ENCODE data around the gene H3-3A.

Gene H3-3A

DNA sequence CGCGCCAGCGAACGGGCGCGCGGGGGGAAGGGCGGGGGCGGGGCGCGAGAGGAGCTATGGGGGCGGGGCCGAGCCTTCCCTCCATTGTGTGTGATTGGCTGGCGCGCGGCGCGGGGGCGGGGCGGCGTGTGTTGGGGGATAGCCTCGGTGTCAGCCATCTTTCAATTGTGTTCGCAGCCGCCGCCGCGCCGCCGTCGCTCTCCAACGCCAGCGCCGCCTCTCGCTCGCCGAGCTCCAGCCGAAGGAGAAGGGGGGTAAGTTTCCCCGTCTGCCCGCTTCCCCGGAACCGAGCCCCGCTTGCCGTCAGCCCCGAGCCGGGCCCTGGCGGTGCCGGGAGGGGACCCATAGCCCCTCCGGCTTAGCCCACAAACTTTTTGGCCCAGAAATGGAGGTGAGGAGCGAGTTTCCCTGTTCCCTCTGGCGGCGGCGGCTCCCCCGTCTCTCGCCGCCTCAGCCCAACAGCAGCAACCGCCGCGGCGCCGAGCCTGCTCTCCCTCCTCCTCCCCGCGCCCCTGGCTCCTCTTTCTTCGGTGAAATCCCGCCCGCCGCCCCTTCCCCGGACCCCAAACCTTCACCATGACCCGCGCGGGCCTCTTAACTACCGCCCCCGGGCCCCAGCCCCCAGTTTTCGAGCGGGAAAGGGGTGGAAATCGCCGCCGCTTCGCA is at the start of gene H3-3A:
Gene H3-3A, plus strand, starts transcription at position 159 of the 666 bp plus-strand sequence. CDS start 1,636 bp downstream, outside the sequence.
- peak; percentile 91 for DNase-seq

DNA sequence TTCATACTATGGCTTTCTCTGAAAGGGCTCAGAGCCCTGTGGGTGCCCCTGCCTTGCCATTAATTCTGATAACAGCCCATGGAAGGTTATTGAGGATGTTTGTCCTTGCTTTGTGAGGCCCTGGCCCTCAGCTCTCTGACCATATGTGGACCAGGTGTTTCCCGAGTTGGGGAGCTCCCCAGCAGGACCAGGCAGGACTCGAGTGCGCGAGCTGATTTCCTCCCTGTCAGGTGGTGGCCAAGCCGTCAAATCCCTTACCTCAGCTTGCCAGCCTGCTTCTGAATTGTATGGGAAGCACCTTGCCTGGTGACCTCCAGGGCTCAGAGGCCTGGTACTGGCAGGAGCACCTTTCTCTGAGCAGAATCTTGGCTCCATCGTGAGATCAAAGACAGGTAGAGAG is 45.4 kb upstream of the H3-3A start:
- no peak for DNase-seq

GRCh38 chr1:226019572-226019971 is 42.9 kb upstream of the H3-3A start:
- no peak for DNase-seq

DNA sequence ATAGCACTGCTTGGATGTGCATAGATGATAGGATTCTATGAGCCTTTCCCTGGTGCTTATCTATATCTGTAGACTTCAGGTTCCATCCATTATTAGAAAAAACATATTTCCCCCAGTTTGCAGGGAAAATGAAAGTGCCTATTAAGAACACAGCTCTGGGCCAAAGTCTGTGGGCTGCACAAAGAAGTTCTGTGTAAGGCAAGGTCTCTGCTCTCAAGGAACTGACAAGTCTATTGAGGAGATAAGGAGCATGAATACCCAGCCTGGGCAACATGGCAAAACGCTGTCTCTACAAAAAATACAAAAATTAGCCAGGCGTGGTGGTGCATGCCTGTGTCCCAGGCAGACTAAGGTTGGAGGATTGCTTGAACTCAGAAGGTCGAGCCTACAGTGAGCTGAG is 41.1 kb upstream of the H3-3A start:
- DNase-seq, result no peak

DNA sequence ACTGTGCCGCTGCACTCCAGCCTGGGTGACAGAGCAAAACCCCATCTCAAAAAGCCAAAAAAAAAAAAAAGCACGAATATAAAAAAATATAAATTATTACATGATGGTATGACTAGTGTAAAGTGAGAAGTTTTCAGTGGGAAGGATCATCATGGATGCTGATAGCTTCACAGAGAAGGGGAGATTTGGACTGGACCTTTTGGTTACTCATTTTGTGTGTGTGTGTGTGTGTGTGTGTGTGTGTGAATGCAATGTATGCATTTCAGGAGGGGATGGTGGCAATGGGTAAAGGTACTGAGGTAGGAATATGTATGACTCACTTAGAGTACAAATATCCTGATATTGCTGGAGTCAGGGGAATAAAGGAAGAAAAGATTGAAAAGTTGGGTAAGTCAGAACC is 40.7 kb upstream of the H3-3A start:
- DNase-seq, result no peak

- DNase-seq, result no peak
Observed at GRCh38 chr1:226023735-226024134, 38.8 kb upstream of the H3-3A start.

GRCh38 chr1:226026833-226027232 is 35.7 kb upstream of the H3-3A start:
- DNase-seq, result no peak

GRCh38 chr1:226027538-226028217 is 34.8 kb upstream of the H3-3A start:
- no peak for DNase-seq

GRCh38 chr1:226029093-226029496 is 33.4 kb upstream of the H3-3A start:
- no peak for DNase-seq

- peak; percentile 4 for DNase-seq
Observed at GRCh38 chr1:226029568-226030225, 32.8 kb upstream of the H3-3A start.

DNA sequence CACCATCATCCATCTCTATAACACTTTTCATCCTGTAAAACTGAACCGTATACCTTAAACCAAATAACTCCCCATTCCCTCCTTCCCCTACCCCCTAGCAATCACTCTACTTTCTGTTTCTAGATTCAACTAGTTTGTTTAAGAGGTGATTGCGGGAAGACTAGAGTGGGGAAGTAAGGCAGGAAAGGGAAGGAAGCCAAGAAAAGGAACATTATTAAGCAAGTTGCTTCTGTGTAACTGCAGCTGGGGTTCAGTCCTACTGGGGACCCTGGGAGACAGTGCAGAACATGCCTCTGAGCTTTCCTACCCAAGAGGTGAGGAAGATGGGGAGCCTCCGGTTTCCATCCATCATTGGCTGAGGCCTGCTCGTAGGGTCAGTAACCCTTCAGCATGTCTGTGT is 28.9 kb upstream of the H3-3A start:
- no peak for DNase-seq

GRCh38 chr1:226033991-226034390 is 28.5 kb upstream of the H3-3A start:
- DNase-seq, result no peak

- peak; percentile 91 for DNase-seq
Observed at GRCh38 chr1:226034482-226034881, 28.0 kb upstream of the H3-3A start.

GRCh38 chr1:226035915-226036314 is 26.6 kb upstream of the H3-3A start:
- DNase-seq, result no peak

DNA sequence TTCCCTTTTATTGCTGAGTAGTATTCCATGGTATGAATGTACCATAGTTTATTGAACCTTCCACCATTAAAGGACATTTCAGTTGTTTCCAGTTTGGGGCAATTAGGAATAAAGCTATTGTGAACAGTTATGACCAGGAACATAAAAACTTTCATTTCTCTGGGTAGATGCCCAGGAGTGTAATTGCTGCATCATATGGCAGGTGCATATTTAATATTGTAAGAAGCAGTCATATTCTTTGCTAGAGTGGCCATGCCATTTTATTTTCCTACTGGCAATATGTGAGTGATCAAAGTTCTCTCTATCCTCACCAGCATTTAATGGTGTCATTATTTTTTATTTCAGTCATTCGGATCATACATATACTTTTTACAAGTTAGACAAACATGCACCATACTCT is 23.9 kb upstream of the H3-3A start:
- no peak for DNase-seq

DNA sequence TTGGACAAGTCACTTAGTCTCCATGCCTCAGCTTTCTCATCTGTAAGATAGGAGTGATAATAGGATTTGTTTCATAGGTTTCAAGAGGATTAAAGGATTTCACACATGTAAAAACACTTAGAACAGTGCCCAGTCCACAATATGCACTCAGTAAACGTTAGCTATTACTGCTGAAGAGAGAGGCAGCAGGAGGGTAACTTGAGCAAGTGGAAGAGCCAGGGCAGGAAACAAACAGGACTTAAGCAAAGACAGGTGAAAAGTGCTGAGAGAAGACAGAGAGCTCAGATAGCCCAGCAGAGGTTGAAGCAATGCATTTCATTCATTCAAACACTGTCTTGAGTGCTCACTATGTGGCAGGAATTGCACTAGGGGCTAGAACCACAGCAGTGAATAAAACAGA is 21.1 kb upstream of the H3-3A start:
- no peak for DNase-seq

DNA sequence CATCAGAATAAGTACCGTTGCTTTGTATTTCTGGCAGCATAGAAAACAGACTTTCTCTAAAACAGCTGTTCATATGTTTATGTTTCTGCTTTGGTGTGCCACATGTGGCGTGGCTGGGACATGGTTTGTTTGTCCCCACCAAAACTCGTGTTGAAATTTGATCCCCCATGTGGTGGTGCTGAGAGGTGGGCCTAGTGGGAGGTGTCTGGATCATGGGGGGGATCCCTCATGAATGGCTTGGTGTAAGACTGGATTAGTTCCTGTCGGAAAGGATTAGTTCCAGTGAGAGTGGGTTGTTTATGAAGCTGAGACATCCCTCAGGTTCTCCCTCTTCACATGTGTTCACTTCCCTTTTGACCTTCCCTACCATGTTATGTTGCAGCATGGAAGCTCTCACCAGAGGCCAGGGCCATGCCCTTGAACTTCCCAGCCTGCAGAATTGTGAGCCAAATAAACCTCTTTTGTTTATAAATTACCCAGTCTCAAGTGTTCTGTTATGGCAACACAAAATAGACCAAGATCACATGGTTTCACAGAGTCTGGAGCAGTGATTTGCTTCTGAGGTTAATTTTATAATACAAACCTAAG is 17.9 kb upstream of the H3-3A start:
- DNase-seq, result no peak

DNA sequence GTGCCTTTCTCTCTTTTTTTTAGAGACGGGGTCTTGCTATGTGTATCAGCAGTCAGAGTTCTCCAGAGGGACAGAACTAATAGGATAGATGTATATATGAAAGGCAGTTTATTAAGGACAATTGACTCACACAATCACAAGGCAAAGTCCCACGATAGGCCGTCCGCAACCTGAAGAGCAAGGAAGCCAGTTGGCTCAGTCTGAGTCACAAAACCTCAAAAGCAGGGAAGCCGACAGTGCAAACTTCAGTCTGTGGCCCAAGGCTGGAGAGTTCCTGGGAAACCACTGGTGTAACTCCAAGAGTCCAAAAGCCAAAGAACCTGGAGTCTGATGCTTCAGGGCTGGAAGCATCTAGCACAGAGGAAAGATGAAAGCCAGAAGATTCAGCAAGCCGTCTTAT is 16.3 kb upstream of the H3-3A start:
- DNase-seq, result no peak

DNA sequence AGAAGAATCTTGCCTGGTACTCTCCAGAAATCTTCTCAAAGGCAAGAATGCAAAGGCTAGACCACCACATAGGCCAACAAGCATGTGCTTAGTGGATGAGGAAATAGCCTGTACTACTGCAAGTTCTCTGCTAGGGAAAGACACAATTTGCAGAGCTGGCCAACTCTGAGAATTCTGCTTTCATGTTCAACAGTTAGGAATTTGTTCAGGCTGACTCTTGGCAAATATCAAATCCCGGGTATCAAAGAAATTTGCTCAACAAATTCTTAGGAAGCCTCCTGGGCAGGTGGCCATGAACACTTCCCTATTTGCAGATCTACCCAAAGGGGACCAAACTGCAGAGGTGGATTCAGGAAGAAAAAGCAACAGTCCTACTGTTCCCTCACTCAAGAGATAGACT is 15.0 kb upstream of the H3-3A start:
- no peak for DNase-seq

DNA sequence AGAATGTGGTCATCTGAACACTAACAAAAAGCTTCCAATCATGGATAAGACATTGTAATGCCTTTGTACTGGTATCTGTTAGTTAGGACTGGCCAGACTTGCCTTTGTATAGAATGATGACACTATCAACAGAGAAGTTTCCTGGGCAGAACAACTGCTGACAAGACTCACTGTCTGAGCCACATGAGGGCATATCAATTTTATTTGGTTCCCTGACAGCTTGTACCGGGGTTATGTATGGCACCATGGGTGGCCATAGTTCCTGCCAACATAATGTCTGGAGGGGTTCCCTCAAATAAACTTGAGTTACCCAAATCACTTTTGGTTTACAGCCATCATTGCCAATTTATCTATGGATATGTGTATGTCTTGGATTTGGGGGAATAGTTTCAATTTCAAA is 13.6 kb upstream of the H3-3A start:
- DNase-seq, result no peak

DNA sequence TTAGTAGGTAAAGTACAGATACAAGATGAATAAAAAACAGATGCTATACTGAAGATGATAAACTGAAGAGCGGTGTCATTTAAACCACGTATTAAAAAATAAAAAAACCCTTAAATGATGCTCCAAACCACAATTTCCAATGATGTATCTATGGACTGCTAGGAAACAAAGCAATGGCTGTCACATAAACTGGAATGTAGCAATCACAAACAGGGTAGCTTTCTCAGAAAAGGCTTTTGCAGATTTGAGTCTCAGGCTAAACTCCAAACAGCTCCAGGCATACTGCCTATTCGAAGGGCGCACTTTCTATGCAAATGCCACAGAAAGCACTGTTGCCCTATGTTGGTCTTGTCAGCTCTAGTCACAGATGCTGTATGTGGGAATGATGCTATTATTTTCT is 12.4 kb upstream of the H3-3A start:
- DNase-seq, result no peak

DNA sequence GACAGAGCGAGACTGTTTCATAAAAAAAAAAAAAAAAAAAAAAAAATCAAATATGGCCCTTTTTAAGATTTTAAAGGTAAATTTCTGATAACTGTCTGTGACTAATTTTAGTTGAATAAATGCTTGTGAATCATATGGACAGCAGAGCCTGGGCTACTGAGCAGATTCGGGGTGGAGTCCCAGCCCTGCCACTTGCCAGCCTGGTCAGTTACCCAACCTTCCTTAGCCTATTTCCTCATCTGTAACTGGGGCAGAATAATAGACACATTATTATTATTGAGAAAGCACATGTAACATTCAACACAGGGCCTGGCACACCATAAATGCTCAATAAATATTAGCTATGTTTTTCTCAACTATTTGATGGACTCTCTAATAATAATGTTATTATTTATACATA is 11.2 kb upstream of the H3-3A start:
- no peak for DNase-seq

DNA sequence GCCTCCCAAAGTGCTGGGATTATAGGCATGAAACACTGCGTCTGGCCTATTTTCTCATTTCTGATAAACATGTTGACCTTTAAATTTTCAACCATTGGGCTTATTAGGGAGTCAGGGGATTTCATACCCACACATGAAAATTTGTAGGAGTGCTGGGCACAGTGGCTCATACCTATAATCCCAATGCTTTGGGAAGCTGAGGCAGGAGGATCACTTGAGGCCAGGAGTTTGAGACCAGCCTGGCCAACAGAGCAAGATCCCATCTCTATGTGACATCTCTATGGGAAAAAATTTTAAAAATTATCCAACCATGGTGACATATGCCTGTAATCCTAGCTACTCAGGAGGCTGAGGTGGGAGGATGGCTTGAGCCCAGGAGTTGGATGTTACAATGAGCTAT is 10.5 kb upstream of the H3-3A start:
- DNase-seq, result no peak
